ENCODE results near the gene CCDC86.
A peak's percentile ranks its signal among the peaks of the same experiment; 100 is the strongest.

The CCDC86 gene

GRCh38 chr11:60867871-60868681 is 26.2 kb downstream of the CCDC86 start:
- no peak overlapping the region for H2BK5ac ChIP-seq (ENCODE audit: low read depth, low read length, poor library complexity)
- H3K4me3 ChIP-seq (ENCODE audit: low read depth, low read length) = no peak overlapping the region
- WGBS (ENCODE audit: extremely low coverage, insufficient coverage, insufficient read length) = no CpG with 5 or more reads among the region's 10 CpGs
- no peak overlapping the region for H2BK120ac ChIP-seq (ENCODE audit: insufficient read depth, low read length, poor library complexity)
- no peak overlapping the region for H3K27ac ChIP-seq (ENCODE audit: low read depth, low read length)
- peak overlapping the region; percentile 80 for H4K91ac ChIP-seq (ENCODE audit: low read depth, low read length)
- H3K4me2 ChIP-seq (ENCODE audit: low read length) = no peak overlapping the region
- no peak for DNase-seq
- peaks cover 5 to 6% of the 10 kb centered on the region in 2 experiments for H3K4me1 ChIP-seq (ENCODE audit: control insufficient read depth in 1 of 2, insufficient read depth in 2 of 2, low read length in 2 of 2)
- no peak overlapping the region for H3K9ac ChIP-seq (ENCODE audit: low read length)
- H2AFZ ChIP-seq (ENCODE audit: insufficient read depth, low read length, poor library complexity) = no peak overlapping the region
- H3K4ac ChIP-seq (ENCODE audit: low read depth, low read length) = no peak overlapping the region
- H3K79me2 ChIP-seq (ENCODE audit: control insufficient read depth, insufficient read depth, low read length, poor library complexity) = no peaks in the 10 kb centered on the region
- H3K14ac ChIP-seq (ENCODE audit: low read length) = no peak overlapping the region
- H4K8ac ChIP-seq (ENCODE audit: low read depth, low read length) = no peak overlapping the region
- no peak overlapping the region for H2BK12ac ChIP-seq (ENCODE audit: low read length)
- no peaks in the 10 kb centered on the region for H3K27me3 ChIP-seq (ENCODE audit: insufficient read depth, low read length)
- H2AK5ac ChIP-seq (ENCODE audit: low read length) = no peak overlapping the region
- no peak overlapping the region for H3K23ac ChIP-seq (ENCODE audit: low read length)
- peaks cover 3% of the 10 kb centered on the region for H3K79me1 ChIP-seq (ENCODE audit: low read length)
- H3K36me3 ChIP-seq (ENCODE audit: control insufficient read depth in 1 of 2, insufficient read depth in 2 of 2, low read length in 2 of 2) = no peaks in the 10 kb centered on the region
- no peak overlapping the region for H3K18ac ChIP-seq (ENCODE audit: low read length)
- H4K12ac ChIP-seq (ENCODE audit: low read depth, low read length) = no peak overlapping the region
- no peaks in the 10 kb centered on the region for H3K9me3 ChIP-seq (ENCODE audit: insufficient read depth, low read depth, low read length)

- no peaks in the 10 kb centered on the region for H3K27me3 ChIP-seq (ENCODE audit: insufficient read depth, low read length)
- H3K9ac ChIP-seq (ENCODE audit: low read length) = no peak overlapping the region
- no CpG with 5 or more reads among the region's 10 CpGs for WGBS (ENCODE audit: extremely low coverage, insufficient coverage, insufficient read length)
- H3K23ac ChIP-seq (ENCODE audit: low read length) = no peak overlapping the region
- DNase-seq = no peak
- no peak overlapping the region for H3K14ac ChIP-seq (ENCODE audit: low read length)
- no peak overlapping the region for H4K91ac ChIP-seq (ENCODE audit: low read depth, low read length)
- H3K36me3 ChIP-seq (ENCODE audit: control insufficient read depth in 1 of 2, insufficient read depth in 2 of 2, low read length in 2 of 2) = no peaks in the 10 kb centered on the region
- H3K9me3 ChIP-seq (ENCODE audit: insufficient read depth, low read depth, low read length) = no peaks in the 10 kb centered on the region
- H3K4me2 ChIP-seq (ENCODE audit: low read length) = no peak overlapping the region
- no peak overlapping the region for H2AK5ac ChIP-seq (ENCODE audit: low read length)
- H3K4me3 ChIP-seq (ENCODE audit: low read depth, low read length) = no peak overlapping the region
- H3K79me1 ChIP-seq (ENCODE audit: low read length) = peaks cover 3% of the 10 kb centered on the region
- no peak overlapping the region for H4K12ac ChIP-seq (ENCODE audit: low read depth, low read length)
- H3K27ac ChIP-seq (ENCODE audit: low read depth, low read length) = no peak overlapping the region
- no peak overlapping the region for H2BK120ac ChIP-seq (ENCODE audit: insufficient read depth, low read length, poor library complexity)
- no peak overlapping the region for H2AFZ ChIP-seq (ENCODE audit: insufficient read depth, low read length, poor library complexity)
- H2BK5ac ChIP-seq (ENCODE audit: low read depth, low read length, poor library complexity) = no peak overlapping the region
- peaks cover 6 to 8% of the 10 kb centered on the region in 2 experiments for H3K4me1 ChIP-seq (ENCODE audit: control insufficient read depth in 1 of 2, insufficient read depth in 2 of 2, low read length in 2 of 2)
- H2BK12ac ChIP-seq (ENCODE audit: low read length) = no peak overlapping the region
- no peaks in the 10 kb centered on the region for H3K79me2 ChIP-seq (ENCODE audit: control insufficient read depth, insufficient read depth, low read length, poor library complexity)
- no peak overlapping the region for H3K18ac ChIP-seq (ENCODE audit: low read length)
- H4K8ac ChIP-seq (ENCODE audit: low read depth, low read length) = no peak overlapping the region
- no peak overlapping the region for H3K4ac ChIP-seq (ENCODE audit: low read depth, low read length)
Measured at GRCh38 chr11:60868682-60869450, 27.0 kb downstream of the CCDC86 start.

GRCh38 chr11:60869451-60869825 is 27.5 kb downstream of the CCDC86 start:
- Histone ChIP-seq H3K4me1 (ENCODE audit: control insufficient read depth in 1 of 2, insufficient read depth in 2 of 2, low read length in 2 of 2) (peaks cover 6 to 8% of the 10 kb centered on the region in 2 experiments), H3K9me3 (ENCODE audit: insufficient read depth, low read depth, low read length) (no peaks in the 10 kb centered on the region), H3K27ac (ENCODE audit: low read depth, low read length) (no peak overlapping the region), H3K27me3 (ENCODE audit: insufficient read depth, low read length) (no peaks in the 10 kb centered on the region), H3K9ac (ENCODE audit: low read length) (no peak overlapping the region), H4K91ac (ENCODE audit: low read depth, low read length) (no peak overlapping the region), H2BK5ac (ENCODE audit: low read depth, low read length, poor library complexity) (no peak overlapping the region), H3K23ac (ENCODE audit: low read length) (no peak overlapping the region), H2BK120ac (ENCODE audit: insufficient read depth, low read length, poor library complexity) (no peak overlapping the region), H3K18ac (ENCODE audit: low read length) (no peak overlapping the region), H2AK5ac (ENCODE audit: low read length) (no peak overlapping the region), H4K8ac (ENCODE audit: low read depth, low read length) (no peak overlapping the region), H3K79me2 (ENCODE audit: control insufficient read depth, insufficient read depth, low read length, poor library complexity) (no peaks in the 10 kb centered on the region), H4K12ac (ENCODE audit: low read depth, low read length) (no peak overlapping the region), H3K4me2 (ENCODE audit: low read length) (no peak overlapping the region), H2AFZ (ENCODE audit: insufficient read depth, low read length, poor library complexity) (no peak overlapping the region), H3K36me3 (ENCODE audit: control insufficient read depth in 1 of 2, insufficient read depth in 2 of 2, low read length in 2 of 2) (no peaks in the 10 kb centered on the region), H3K4me3 (ENCODE audit: low read depth, low read length) (no peak overlapping the region), H2BK12ac (ENCODE audit: low read length) (no peak overlapping the region), H3K79me1 (ENCODE audit: low read length) (peaks cover 3% of the 10 kb centered on the region), H3K4ac (ENCODE audit: low read depth, low read length) (no peak overlapping the region), H3K14ac (ENCODE audit: low read length) (no peak overlapping the region)
- DNase-seq = no peak
- no CpG with 5 or more reads among the region's 7 CpGs for WGBS (ENCODE audit: extremely low coverage, insufficient coverage, insufficient read length)

- H3K4ac ChIP-seq (ENCODE audit: low read depth, low read length) = no peak overlapping the region
- peaks cover 3% of the 10 kb centered on the region for H3K79me1 ChIP-seq (ENCODE audit: low read length)
- no peak overlapping the region for H2AK5ac ChIP-seq (ENCODE audit: low read length)
- H4K91ac ChIP-seq (ENCODE audit: low read depth, low read length) = no peak overlapping the region
- no peak overlapping the region for H3K18ac ChIP-seq (ENCODE audit: low read length)
- H3K36me3 ChIP-seq (ENCODE audit: control insufficient read depth in 1 of 2, insufficient read depth in 2 of 2, low read length in 2 of 2) = no peaks in the 10 kb centered on the region
- H3K9me3 ChIP-seq (ENCODE audit: insufficient read depth, low read depth, low read length) = no peaks in the 10 kb centered on the region
- H3K27me3 ChIP-seq (ENCODE audit: insufficient read depth, low read length) = no peaks in the 10 kb centered on the region
- H3K9ac ChIP-seq (ENCODE audit: low read length) = no peak overlapping the region
- H3K27ac ChIP-seq (ENCODE audit: low read depth, low read length) = no peak overlapping the region
- H2BK12ac ChIP-seq (ENCODE audit: low read length) = no peak overlapping the region
- H3K4me2 ChIP-seq (ENCODE audit: low read length) = no peak overlapping the region
- H4K8ac ChIP-seq (ENCODE audit: low read depth, low read length) = no peak overlapping the region
- no peak overlapping the region for H2BK5ac ChIP-seq (ENCODE audit: low read depth, low read length, poor library complexity)
- no peak overlapping the region for H4K12ac ChIP-seq (ENCODE audit: low read depth, low read length)
- H3K14ac ChIP-seq (ENCODE audit: low read length) = no peak overlapping the region
- H3K79me2 ChIP-seq (ENCODE audit: control insufficient read depth, insufficient read depth, low read length, poor library complexity) = no peaks in the 10 kb centered on the region
- H3K4me3 ChIP-seq (ENCODE audit: low read depth, low read length) = no peak overlapping the region
- no peak overlapping the region for H3K23ac ChIP-seq (ENCODE audit: low read length)
- H2BK120ac ChIP-seq (ENCODE audit: insufficient read depth, low read length, poor library complexity) = no peak overlapping the region
- DNase-seq = no peak
- WGBS (ENCODE audit: extremely low coverage, insufficient coverage, insufficient read length) = no CpG with 5 or more reads among the region's 3 CpGs
- H3K4me1 ChIP-seq (ENCODE audit: control insufficient read depth in 1 of 2, insufficient read depth in 2 of 2, low read length in 2 of 2) = peaks cover 6 to 8% of the 10 kb centered on the region in 2 experiments
- H2AFZ ChIP-seq (ENCODE audit: insufficient read depth, low read length, poor library complexity) = no peak overlapping the region
Measured at GRCh38 chr11:60870276-60870675, 28.4 kb downstream of the CCDC86 start.
